ENCODE data around the gene MTAP. TPM values are rescaled to one million over a fixed set of nuclear protein-coding genes. Genes with fewer than 3 reads are reported as not detected.

MTAP gene
- total RNA-seq, 1 experiment from 2014 or later, result 84.3 TPM

GRCh38 chr9:21806644-21807043 is 4.2 kb downstream of the MTAP start:
- CTCF ChIA-PET, result no interaction called here
- POLR2A ChIA-PET, result no interaction called here
- no peak for DNase-seq (ENCODE audit: low spot score)
- no peaks in the 10 kb centered on the region for H3K9me3 Mint-ChIP-seq
- H3K4me1 Mint-ChIP-seq, result peaks cover 32% of the 10 kb centered on the region
- peaks cover 3% of the 10 kb centered on the region; the same call in 1 of the 2 replicates for H3K27me3 Mint-ChIP-seq (ENCODE audit: low read depth)
- peaks cover 42% of the 10 kb centered on the region for H3K36me3 Mint-ChIP-seq
- TF ChIP-seq NR3C1 (CRISPR knock-in tag; conservative IDR thresholded peaks at IDR 0.05; ENCODE audit: low read depth) (no peak), ZNF138 (CRISPR knock-in tag; conservative IDR thresholded peaks at IDR 0.05) (no peak), MLX (CRISPR knock-in tag; IDR thresholded peaks at IDR 0.05) (no peak), FOXJ3 (CRISPR knock-in tag; IDR thresholded peaks at IDR 0.05; ENCODE audit: borderline replicate concordance) (no peak), NFYB (CRISPR knock-in tag; conservative IDR thresholded peaks at IDR 0.05; ENCODE audit: low read depth) (no peak), ZMAT4 (CRISPR knock-in tag; IDR thresholded peaks at IDR 0.05) (no peak), ZNF263 (CRISPR knock-in tag; IDR thresholded peaks at IDR 0.05; ENCODE audit: low read depth) (no peak), PREB (CRISPR knock-in tag; IDR thresholded peaks at IDR 0.05; ENCODE audit: borderline replicate concordance) (no peak), USF2 (CRISPR knock-in tag; IDR thresholded peaks at IDR 0.05) (no peak), RELA (CRISPR knock-in tag; IDR thresholded peaks at IDR 0.05; ENCODE audit: borderline replicate concordance) (no peak), RORB (CRISPR knock-in tag; IDR thresholded peaks at IDR 0.05) (no peak), SMAD4 (CRISPR knock-in tag; IDR thresholded peaks at IDR 0.05) (no peak), ZSCAN18 (CRISPR knock-in tag; IDR thresholded peaks at IDR 0.05) (no peak), ATF1 (CRISPR knock-in tag; IDR thresholded peaks at IDR 0.05) (no peak), ZNF532 (CRISPR knock-in tag; IDR thresholded peaks at IDR 0.05; ENCODE audit: borderline replicate concordance) (no peak)
- no peak overlapping the region for H3K4me3 Mint-ChIP-seq
- no peak for ATAC-seq
- no peak overlapping the region for H3K27ac Mint-ChIP-seq

GRCh38 chr9:21810388-21810787 is 8.0 kb downstream of the MTAP start:
- no peaks in the 10 kb centered on the region for H3K9me3 Mint-ChIP-seq
- DNase-seq (ENCODE audit: low spot score) (no peak), ATAC-seq (no peak)
- H3K4me1 Mint-ChIP-seq, result peaks cover 14% of the 10 kb centered on the region
- H3K27ac Mint-ChIP-seq, result no peak overlapping the region
- H3K27me3 Mint-ChIP-seq (ENCODE audit: low read depth), result no peaks in the 10 kb centered on the region
- CTCF ChIA-PET, result no interaction called here
- POLR2A ChIA-PET, result no interaction called here
- no peak for TF ChIP-seq ZNF671 (CRISPR knock-in tag; IDR thresholded peaks at IDR 0.05)
- no peak for TF ChIP-seq SP1 (CRISPR knock-in tag; conservative IDR thresholded peaks at IDR 0.05)
- no peak for TF ChIP-seq ZNF121 (CRISPR knock-in tag; IDR thresholded peaks at IDR 0.05)
- no peak for TF ChIP-seq MAX (CRISPR knock-in tag; IDR thresholded peaks at IDR 0.05)
- no peak for TF ChIP-seq ZNF219 (CRISPR knock-in tag; IDR thresholded peaks at IDR 0.05; ENCODE audit: borderline replicate concordance)
- no peak for TF ChIP-seq USF1 (CRISPR knock-in tag; IDR thresholded peaks at IDR 0.05)
- TF ChIP-seq HMGXB4 (CRISPR knock-in tag; IDR thresholded peaks at IDR 0.05), result no peak
- no peak overlapping the region for H3K4me3 Mint-ChIP-seq
- peaks cover 42% of the 10 kb centered on the region for H3K36me3 Mint-ChIP-seq
